ENCODE results near the gene ATRX. TPM values are rescaled to one million over a fixed set of nuclear protein-coding genes. Genes with fewer than 3 reads are reported as not detected.

ATRX gene
- total and polyA plus RNA-seq, 10 of the 15 experiments (the other 5 are each of a cell fraction or from before 2014, with no cell fraction given), result 19.4 to 73.8 (median 45.2) TPM

DNA sequence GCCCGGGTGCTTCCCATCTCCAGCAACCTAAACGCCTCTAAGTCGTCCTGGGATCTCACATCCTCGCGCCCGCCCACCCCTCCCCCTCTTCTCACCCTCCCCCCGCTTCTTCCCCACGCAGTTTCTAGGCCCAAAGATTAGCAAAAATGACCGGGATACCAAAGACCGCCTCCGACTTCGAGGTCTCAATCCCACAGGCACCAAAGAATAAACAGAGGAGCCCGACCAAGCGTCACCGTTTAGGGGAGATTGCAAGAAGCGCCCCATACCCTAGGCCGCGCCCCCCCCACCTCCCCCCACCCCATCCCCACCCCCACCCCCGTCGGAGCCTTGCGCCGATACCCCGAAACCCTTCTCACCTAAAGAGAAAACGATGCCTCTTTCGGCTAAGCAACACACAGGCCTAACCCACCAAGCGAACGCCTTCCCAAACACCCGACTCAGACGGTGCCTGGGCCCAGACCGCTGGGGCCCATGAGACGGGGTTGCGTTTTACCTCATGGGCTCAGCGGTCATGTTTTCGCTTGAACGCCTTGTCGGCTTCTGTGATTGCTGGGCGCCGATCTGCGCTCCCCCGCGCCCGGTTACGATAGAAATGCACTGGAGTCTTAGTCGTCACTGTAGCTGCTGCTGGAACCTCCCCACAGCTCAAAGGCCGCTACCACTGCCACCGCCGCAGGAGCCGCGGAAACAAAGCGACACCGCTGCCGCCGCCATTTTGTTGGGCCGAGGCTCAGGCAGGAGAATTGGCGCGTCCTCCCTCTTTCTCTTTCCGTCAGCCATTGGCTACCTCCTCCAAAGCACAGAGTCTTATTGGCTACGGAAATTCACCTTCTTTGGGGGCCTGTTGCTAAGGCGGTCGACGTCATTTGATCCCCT is at the start of gene ATRX (continued):
- TF ChIP-seq USF1 (IDR thresholded peaks at IDR 0.05; ENCODE audit: borderline replicate concordance, extremely low read length, insufficient read depth, low read depth, low read length), result no peak
- TF ChIP-seq TCF12 (IDR thresholded peaks at IDR 0.05; ENCODE audit: low read depth, low read length), result no peak
- no peak for TF ChIP-seq KDM1A (IDR thresholded peaks at IDR 0.05; ENCODE audit: borderline replicate concordance)
- TF ChIP-seq FOXM1 (IDR thresholded peaks at IDR 0.05; ENCODE audit: low read depth, low read length), result no peak
- peak; percentile 32 for TF ChIP-seq SP1 (IDR thresholded peaks at IDR 0.05; ENCODE audit: low read depth, low read length)
- TF ChIP-seq, protein P1, sequence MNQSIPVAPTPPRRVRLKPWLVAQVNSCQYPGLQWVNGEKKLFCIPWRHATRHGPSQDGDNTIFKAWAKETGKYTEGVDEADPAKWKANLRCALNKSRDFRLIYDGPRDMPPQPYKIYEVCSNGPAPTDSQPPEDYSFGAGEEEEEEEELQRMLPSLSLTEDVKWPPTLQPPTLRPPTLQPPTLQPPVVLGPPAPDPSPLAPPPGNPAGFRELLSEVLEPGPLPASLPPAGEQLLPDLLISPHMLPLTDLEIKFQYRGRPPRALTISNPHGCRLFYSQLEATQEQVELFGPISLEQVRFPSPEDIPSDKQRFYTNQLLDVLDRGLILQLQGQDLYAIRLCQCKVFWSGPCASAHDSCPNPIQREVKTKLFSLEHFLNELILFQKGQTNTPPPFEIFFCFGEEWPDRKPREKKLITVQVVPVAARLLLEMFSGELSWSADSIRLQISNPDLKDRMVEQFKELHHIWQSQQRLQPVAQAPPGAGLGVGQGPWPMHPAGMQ (IDR thresholded peaks at IDR 0.05; ENCODE audit: borderline replicate concordance), result no peak
- no peak for TF ChIP-seq NR2F1 (conservative IDR thresholded peaks at IDR 0.05)
- no peak for TF ChIP-seq CUX1 (IDR thresholded peaks at IDR 0.05; ENCODE audit: insufficient replicate concordance, low read depth, low read length)
- no peak for TF ChIP-seq MTA2 (IDR thresholded peaks at IDR 0.05; ENCODE audit: low read depth)
- TF ChIP-seq, protein P2, sequence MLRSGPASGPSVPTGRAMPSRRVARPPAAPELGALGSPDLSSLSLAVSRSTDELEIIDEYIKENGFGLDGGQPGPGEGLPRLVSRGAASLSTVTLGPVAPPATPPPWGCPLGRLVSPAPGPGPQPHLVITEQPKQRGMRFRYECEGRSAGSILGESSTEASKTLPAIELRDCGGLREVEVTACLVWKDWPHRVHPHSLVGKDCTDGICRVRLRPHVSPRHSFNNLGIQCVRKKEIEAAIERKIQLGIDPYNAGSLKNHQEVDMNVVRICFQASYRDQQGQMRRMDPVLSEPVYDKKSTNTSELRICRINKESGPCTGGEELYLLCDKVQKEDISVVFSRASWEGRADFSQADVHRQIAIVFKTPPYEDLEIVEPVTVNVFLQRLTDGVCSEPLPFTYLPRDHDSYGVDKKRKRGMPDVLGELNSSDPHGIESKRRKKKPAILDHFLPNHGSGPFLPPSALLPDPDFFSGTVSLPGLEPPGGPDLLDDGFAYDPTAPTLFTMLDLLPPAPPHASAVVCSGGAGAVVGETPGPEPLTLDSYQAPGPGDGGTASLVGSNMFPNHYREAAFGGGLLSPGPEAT (IDR thresholded peaks at IDR 0.05; ENCODE audit: low read depth), result no peak
- TF ChIP-seq PAX8 (IDR thresholded peaks at IDR 0.05), result no peak
- TF ChIP-seq RBBP5 (conservative IDR thresholded peaks at IDR 0.05), result no peak
- TF ChIP-seq, protein P3, sequence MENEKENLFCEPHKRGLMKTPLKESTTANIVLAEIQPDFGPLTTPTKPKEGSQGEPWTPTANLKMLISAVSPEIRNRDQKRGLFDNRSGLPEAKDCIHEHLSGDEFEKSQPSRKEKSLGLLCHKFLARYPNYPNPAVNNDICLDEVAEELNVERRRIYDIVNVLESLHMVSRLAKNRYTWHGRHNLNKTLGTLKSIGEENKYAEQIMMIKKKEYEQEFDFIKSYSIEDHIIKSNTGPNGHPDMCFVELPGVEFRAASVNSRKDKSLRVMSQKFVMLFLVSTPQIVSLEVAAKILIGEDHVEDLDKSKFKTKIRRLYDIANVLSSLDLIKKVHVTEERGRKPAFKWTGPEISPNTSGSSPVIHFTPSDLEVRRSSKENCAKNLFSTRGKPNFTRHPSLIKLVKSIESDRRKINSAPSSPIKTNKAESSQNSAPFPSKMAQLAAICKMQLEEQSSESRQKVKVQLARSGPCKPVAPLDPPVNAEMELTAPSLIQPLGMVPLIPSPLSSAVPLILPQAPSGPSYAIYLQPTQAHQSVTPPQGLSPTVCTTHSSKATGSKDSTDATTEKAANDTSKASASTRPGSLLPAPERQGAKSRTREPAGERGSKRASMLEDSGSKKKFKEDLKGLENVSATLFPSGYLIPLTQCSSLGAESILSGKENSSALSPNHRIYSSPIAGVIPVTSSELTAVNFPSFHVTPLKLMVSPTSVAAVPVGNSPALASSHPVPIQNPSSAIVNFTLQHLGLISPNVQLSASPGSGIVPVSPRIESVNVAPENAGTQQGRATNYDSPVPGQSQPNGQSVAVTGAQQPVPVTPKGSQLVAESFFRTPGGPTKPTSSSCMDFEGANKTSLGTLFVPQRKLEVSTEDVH (IDR thresholded peaks at IDR 0.05; ENCODE audit: low read depth, partially characterized antibody), result no peak
- no peak for TF ChIP-seq ZNF217 (IDR thresholded peaks at IDR 0.05)
